NT2/D1 (cell line): ENCODE measurements around the gene SCARB2.

ENCODE experiments used
- DNase-seq: peaks from one replicate; pipeline ENCODE4 v3.0.0-alpha.2; 2011; ENCODE audit warnings: low read depth, low spot score
- H3K27me3 ChIP-seq: 2 replicates; pipeline ENCODE4 v1.6.0; 2011; ENCODE audit warnings: mild to moderate bottlenecking; ENCODE audit not compliant: insufficient read length, insufficient read depth
- H3K36me3 ChIP-seq: 2 replicates; pipeline ENCODE4 v1.6.1; 2011; ENCODE audit warnings: mild to moderate bottlenecking, low read length, mixed read lengths; ENCODE audit not compliant: insufficient read depth, insufficient read length
- H3K4me1 ChIP-seq: 2 replicates; pipeline ENCODE4 v1.5.1; 2011; ENCODE audit not compliant: insufficient read depth, insufficient read length
- H3K4me3 ChIP-seq: 2 replicates; pipeline ENCODE4 v1.5.1; 2011; ENCODE audit warnings: low read depth; ENCODE audit not compliant: insufficient read length
- H3K9ac ChIP-seq: 2 replicates; pipeline ENCODE4 v1.6.0; 2011; ENCODE audit warnings: low read depth; ENCODE audit not compliant: insufficient read length
- H3K9me3 ChIP-seq: 2 replicates; pipeline ENCODE4 v1.5.1; 2011; ENCODE audit warnings: mild to moderate bottlenecking, low read length; ENCODE audit not compliant: insufficient read depth
- SUZ12 ChIP-seq: IDR thresholded peaks from 2 replicates; pipeline ENCODE4 v1.6.1; 2011; ENCODE audit not compliant: insufficient read length, insufficient read depth; ENCODE audit errors: extremely low read depth
- YY1 ChIP-seq: IDR thresholded peaks from 2 replicates; pipeline ENCODE4 v1.6.1; 2011; ENCODE audit not compliant: insufficient read length, insufficient read depth
- ZNF274 ChIP-seq: IDR thresholded peaks from 2 replicates; pipeline ENCODE4 v1.6.1; 2011; ENCODE audit warnings: mild to moderate bottlenecking, low read depth, low read length

Gene SCARB2

DNA sequence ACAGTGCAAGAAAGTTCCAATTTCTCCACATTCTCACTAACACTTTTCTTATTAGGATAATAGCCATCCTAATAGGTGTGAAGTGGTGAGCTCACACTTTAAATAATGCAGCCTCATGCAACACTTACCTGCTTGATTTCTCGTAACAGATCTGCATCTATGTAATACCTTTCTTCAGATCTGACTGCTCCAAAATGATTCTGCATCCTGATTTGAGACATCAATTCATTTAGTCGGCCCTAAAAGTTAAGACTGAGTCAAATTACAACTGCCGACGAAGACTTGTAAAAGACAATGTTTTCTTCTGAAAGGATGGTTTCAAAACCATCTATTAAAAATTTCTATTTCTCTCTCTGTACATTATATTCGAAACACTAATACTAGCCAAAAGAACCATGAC lies 96.1 kb downstream of the SCARB2 start:
- Histone ChIP-seq H3K4me1 (no peaks in the 10 kb centered on the region), H3K36me3 (peaks cover 63% of the 10 kb centered on the region), H3K9ac (no peak overlapping the region), H3K9me3 (no peaks in the 10 kb centered on the region), H3K4me3 (no peak overlapping the region), H3K27me3 (no peaks in the 10 kb centered on the region)
- no peak for DNase-seq
- TF ChIP-seq YY1 (no peak), ZNF274 (no peak), SUZ12 (no peak)

DNA sequence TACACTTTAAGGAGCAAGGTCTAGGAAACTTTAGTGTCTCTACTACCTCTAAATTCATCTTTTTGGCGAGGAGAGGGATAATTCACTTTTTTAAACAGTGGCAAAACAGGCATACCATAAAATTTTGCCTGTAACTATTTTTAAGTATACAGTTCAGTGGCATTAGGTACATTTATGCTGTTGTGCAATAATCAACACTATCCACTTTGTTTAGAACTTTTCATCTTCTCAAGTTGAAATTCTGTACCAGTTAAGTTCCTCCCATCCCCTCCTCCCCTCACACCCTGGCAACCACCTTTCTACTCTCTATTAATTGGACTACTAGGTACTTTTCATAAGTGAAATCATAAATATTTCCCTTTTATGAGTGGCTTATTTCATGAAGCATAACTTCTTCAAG lies 96.8 kb downstream of the SCARB2 start:
- Histone ChIP-seq H3K36me3 (peaks cover 56% of the 10 kb centered on the region), H3K4me1 (no peaks in the 10 kb centered on the region), H3K4me3 (no peak overlapping the region), H3K9ac (no peak overlapping the region), H3K9me3 (no peaks in the 10 kb centered on the region), H3K27me3 (no peaks in the 10 kb centered on the region)
- no peak for TF ChIP-seq SUZ12
- TF ChIP-seq ZNF274: no peak
- TF ChIP-seq YY1: no peak
- no peak for DNase-seq
